ENCODE data around the gene IL11. TPM values are rescaled to one million over a fixed set of nuclear protein-coding genes. Genes with fewer than 3 reads are reported as not detected.

The IL11 gene
- polyA plus RNA-seq, 3 donors = not detected

GRCh38 chr19:55419103-55419502 lies 48.8 kb upstream of the IL11 start:
- intact Hi-C loops (cut with micrococcal nuclease) = loop anchor here in 1 of 2 donors (5.0 to 10.0 kb wide), 2 partner anchors 124 to 277 kb away; no protein-coding TSS in a partner anchor
- 83% methylated on average over 5 of the region's 5 CpGs for WGBS (ENCODE audit: insufficient coverage)
- peaks cover 8 to 11% of the 10 kb centered on the region in 2 donors for H3K4me1 ChIP-seq (ENCODE audit: control insufficient read depth in 1 of 2, insufficient read depth in 2 of 2, low read length in 2 of 2)

GRCh38 chr19:55418185-55418584 lies 47.9 kb upstream of the IL11 start:
- peaks cover 11% of the 10 kb centered on the region for H3K4me1 Mint-ChIP-seq
- peak in 2 of 3 donors; percentile 43 to 60 for DNase-seq
- Histone ChIP-seq H3K4me2 (replicated peaks; ENCODE audit: extremely low read depth, low read length, poor library complexity, severe bottlenecking) (no peak overlapping the region), H3K36me3 (replicated peaks in 1 of 2; ENCODE audit: control insufficient read depth in 1 of 2, insufficient read depth in 2 of 2, low read length in 2 of 2) (no peaks in the 10 kb centered on the region), H3K4me1 (ENCODE audit: control insufficient read depth in 1 of 2, insufficient read depth in 2 of 2, low read length in 2 of 2) (peaks cover 8 to 11% of the 10 kb centered on the region in 2 donors), H3K4me3 (replicated peaks in 1 of 3; ENCODE audit: low read depth in 2 of 3, low read length in 3 of 3) (no peak overlapping the region), H3K9me3 (replicated peaks in 1 of 2; ENCODE audit: control insufficient read depth in 1 of 2, insufficient read depth in 1 of 2, low read length in 2 of 2) (no peaks in the 10 kb centered on the region), H3K27me3 (ENCODE audit: control insufficient read depth in 2 of 2, insufficient read depth in 2 of 2, low read length in 2 of 2) (no peaks in the 10 kb centered on the region), H3K9ac (ENCODE audit: insufficient read depth, low read length, poor library complexity, severe bottlenecking) (no peak overlapping the region), H3K79me2 (ENCODE audit: insufficient read depth, low read length) (no peaks in the 10 kb centered on the region), H2AFZ (ENCODE audit: insufficient read depth, low read depth, low read length, poor library complexity, severe bottlenecking) (no peak overlapping the region), H3K27ac (ENCODE audit: low read depth in 1 of 2, low read length in 2 of 2) (no peak overlapping the region), H4K20me1 (ENCODE audit: insufficient read depth, low read length) (no peaks in the 10 kb centered on the region)
- peaks cover 0 to 2% (median 0%) of the 10 kb centered on the region in 7 donors for H3K9me3 Mint-ChIP-seq
- no peaks in the 10 kb centered on the region for H3K36me3 Mint-ChIP-seq
- no peak overlapping the region for H3K4me3 Mint-ChIP-seq
- H3K27ac Mint-ChIP-seq = peak overlapping the region in 3 of 7 donors; percentile 11 to 68 (median 54)
- 26% methylated on average over 3 of the region's 7 CpGs for WGBS (ENCODE audit: insufficient coverage)
- peaks cover 2 to 15% (median 6%) of the 10 kb centered on the region in 3 donors for H3K27me3 Mint-ChIP-seq (ENCODE audit: low read depth in 3 of 3)
- intact Hi-C loops (cut with micrococcal nuclease) = loop anchor here in 1 of 2 donors (5.0 to 10.0 kb wide), 2 partner anchors 123 to 276 kb away; no protein-coding TSS in a partner anchor
- TF ChIP-seq CTCF (IDR thresholded peaks at IDR 0.05) = peak; percentile 72

More at GRCh38 chr19:55419103-55419502, 48.8 kb upstream of the IL11 start:
- Mint-ChIP-seq H3K36me3 (no peaks in the 10 kb centered on the region), H3K27me3 (ENCODE audit: low read depth in 3 of 3) (peaks cover 3 to 15% (median 6%) of the 10 kb centered on the region in 3 donors), H3K9me3 (peaks cover 0 to 2% (median 0%) of the 10 kb centered on the region in 7 donors), H3K4me1 (peaks cover 11% of the 10 kb centered on the region), H3K4me3 (no peak overlapping the region), H3K27ac (no peak overlapping the region)
- Histone ChIP-seq H3K27ac (ENCODE audit: low read depth in 1 of 2, low read length in 2 of 2) (no peak overlapping the region), H3K4me3 (replicated peaks in 1 of 3; ENCODE audit: low read depth in 2 of 3, low read length in 3 of 3) (no peak overlapping the region), H4K20me1 (ENCODE audit: insufficient read depth, low read length) (no peaks in the 10 kb centered on the region), H3K9ac (ENCODE audit: insufficient read depth, low read length, poor library complexity, severe bottlenecking) (no peak overlapping the region), H3K36me3 (replicated peaks in 1 of 2; ENCODE audit: control insufficient read depth in 1 of 2, insufficient read depth in 2 of 2, low read length in 2 of 2) (no peaks in the 10 kb centered on the region), H2AFZ (ENCODE audit: insufficient read depth, low read depth, low read length, poor library complexity, severe bottlenecking) (no peak overlapping the region), H3K27me3 (ENCODE audit: control insufficient read depth in 2 of 2, insufficient read depth in 2 of 2, low read length in 2 of 2) (no peaks in the 10 kb centered on the region), H3K9me3 (replicated peaks in 1 of 2; ENCODE audit: control insufficient read depth in 1 of 2, insufficient read depth in 1 of 2, low read length in 2 of 2) (no peaks in the 10 kb centered on the region), H3K79me2 (ENCODE audit: insufficient read depth, low read length) (no peaks in the 10 kb centered on the region), H3K4me2 (replicated peaks; ENCODE audit: extremely low read depth, low read length, poor library complexity, severe bottlenecking) (no peak overlapping the region)
- no peak for TF ChIP-seq CTCF (IDR thresholded peaks at IDR 0.05)
- DNase-seq = no peak
